ENCODE results near the gene MARCO.

DNA sequence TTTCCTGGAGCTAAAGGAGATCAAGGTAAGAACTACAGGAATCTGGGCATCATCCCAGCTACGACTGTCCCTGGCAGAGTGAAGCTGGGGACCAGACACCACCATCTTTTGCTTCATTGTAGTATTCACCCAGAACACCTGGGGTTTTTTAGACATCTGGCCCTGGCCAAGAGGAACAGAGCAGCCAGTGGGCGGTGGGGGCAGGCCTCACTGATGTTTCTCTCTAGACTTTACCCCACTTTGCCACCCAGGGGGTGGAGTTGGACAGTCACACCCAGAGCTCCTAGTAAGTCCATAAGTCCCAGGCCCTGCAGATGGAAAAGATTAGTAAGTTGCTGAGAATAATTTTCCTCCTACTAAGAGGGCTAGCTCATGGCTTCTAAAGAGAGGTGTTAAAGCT is 39.6 kb downstream of the MARCO start:
- TF ChIP-seq CTCF (IDR thresholded peaks at IDR 0.05 in 8 of 11, conservative IDR thresholded peaks at IDR 0.05 in 3 of 11): no peak
- no peak for TF ChIP-seq POLR2AphosphoS5 (IDR thresholded peaks at IDR 0.05)
- TF ChIP-seq POLR2A (IDR thresholded peaks at IDR 0.05): no peak

All from spleen (tissue), 7 donors.